Endodermal cell (in vitro differentiated cells): ENCODE measurements around the gene PELI2. TPM values are rescaled to one million over a fixed set of nuclear protein-coding genes. Genes with fewer than 3 reads are reported as not detected.

Source experiments
- DNase-seq: peaks from one replicate; pipeline ENCODE4 v3.0.0-alpha.2; 2017
- H3K27ac ChIP-seq: 2 replicates; pipeline ENCODE4 v1.5.1; 2013; ENCODE audit warnings: mild to moderate bottlenecking, low read depth, low read length, moderate library complexity
- H3K27me3 ChIP-seq: 2 replicates; pipeline ENCODE4 v1.6.1; 2013; ENCODE audit warnings: mild to moderate bottlenecking, low read length, moderate library complexity; ENCODE audit not compliant: insufficient read depth, control insufficient read depth, poor library complexity, severe bottlenecking
- H3K36me3 ChIP-seq: 2 replicates; pipeline ENCODE4 v1.7.0; 2013; ENCODE audit warnings: mild to moderate bottlenecking, low read length, moderate library complexity; ENCODE audit not compliant: control insufficient read depth, insufficient read depth
- H3K4me1 ChIP-seq: one replicate; pipeline ENCODE4 v1.7.0; 2013; ENCODE audit warnings: low read length; ENCODE audit not compliant: control insufficient read depth, insufficient read depth
- H3K4me3 ChIP-seq: 2 replicates; pipeline ENCODE4 v1.5.1; 2013; ENCODE audit warnings: mild to moderate bottlenecking, low read length, moderate library complexity
- H3K9ac ChIP-seq: 2 replicates; pipeline ENCODE4 v1.6.1; 2013; ENCODE audit warnings: mild to moderate bottlenecking, low read length, moderate library complexity; ENCODE audit not compliant: poor library complexity, severe bottlenecking; ENCODE audit errors: extremely low read depth
- H3K9me3 ChIP-seq: 2 replicates; pipeline ENCODE4 v1.6.1; 2013; ENCODE audit warnings: mild to moderate bottlenecking, low read length, moderate library complexity; ENCODE audit not compliant: control insufficient read depth
- H3K27ac Mint-ChIP-seq: 2 replicates; pipeline ENCODE4 v1.8.0; 2020; ENCODE audit warnings: mixed read lengths
- H3K27me3 Mint-ChIP-seq: 2 replicates; pipeline ENCODE4 v1.8.0; 2021; ENCODE audit warnings: mild to moderate bottlenecking, mixed read lengths; ENCODE audit not compliant: insufficient read depth
- H3K36me3 Mint-ChIP-seq: 2 replicates; pipeline ENCODE4 v1.8.0; 2020; ENCODE audit warnings: low read depth, mixed read lengths
- H3K4me1 Mint-ChIP-seq: 2 replicates; pipeline ENCODE4 v1.8.0; 2020; ENCODE audit warnings: mixed read lengths
- H3K4me3 Mint-ChIP-seq: 2 replicates; pipeline ENCODE4 v1.8.0; 2020; ENCODE audit warnings: mild to moderate bottlenecking, moderate library complexity, mixed read lengths
- H3K9me3 Mint-ChIP-seq: 2 replicates; pipeline ENCODE4 v1.8.0; 2020; ENCODE audit warnings: mild to moderate bottlenecking, mixed read lengths
- WGBS, 2 experiments: methylation state at CpG; one replicate each; pipeline versions ENCODE4 v1.1.5 to v1.1.7; 2013; ENCODE audit warnings: missing lambda C conversion rate in 2 of 2, mixed read lengths in 1 of 2; ENCODE audit not compliant: insufficient coverage in 1 of 2, insufficient read length in 1 of 2; 5-methylcytosine and 5-hydroxymethylcytosine counted together
- total RNA-seq, 2 donors: library from RNA; stranded (reverse); fragmentation: NEBNext Ultra II Directional in 1 of 2; extraction: Animal tissue kit (Norgen Biotek cat#: 25700) in 1 of 2; gene quantifications; 2 replicates in 1 of 2; 3 replicates in 1 of 2; pipeline ENCODE4 v1.2.1, GENCODE V29; 2021
- TF ChIP-seq, protein P1 (sequence below): fragments of 200-600 bp; sonication (generic); conservative IDR thresholded peaks from 2 replicates; pipeline ENCODE4 v1.5.0; 2021; ENCODE audit warnings: antibody characterized with exemption, mild to moderate bottlenecking

The PELI2 gene
- total RNA-seq, 2 donors from 2014 or later: 5.9 to 8.1 TPM

GRCh38 chr14:56205881-56206280 lies 87.7 kb downstream of the PELI2 start:
- Histone ChIP-seq H3K4me3 (no peak overlapping the region), H3K9me3 (peaks cover 6% of the 10 kb centered on the region), H3K27me3 (no peaks in the 10 kb centered on the region), H3K4me1 (no peaks in the 10 kb centered on the region), H3K27ac (no peak overlapping the region), H3K9ac (no peak overlapping the region), H3K36me3 (no peaks in the 10 kb centered on the region)
- TF ChIP-seq, protein P1, sequence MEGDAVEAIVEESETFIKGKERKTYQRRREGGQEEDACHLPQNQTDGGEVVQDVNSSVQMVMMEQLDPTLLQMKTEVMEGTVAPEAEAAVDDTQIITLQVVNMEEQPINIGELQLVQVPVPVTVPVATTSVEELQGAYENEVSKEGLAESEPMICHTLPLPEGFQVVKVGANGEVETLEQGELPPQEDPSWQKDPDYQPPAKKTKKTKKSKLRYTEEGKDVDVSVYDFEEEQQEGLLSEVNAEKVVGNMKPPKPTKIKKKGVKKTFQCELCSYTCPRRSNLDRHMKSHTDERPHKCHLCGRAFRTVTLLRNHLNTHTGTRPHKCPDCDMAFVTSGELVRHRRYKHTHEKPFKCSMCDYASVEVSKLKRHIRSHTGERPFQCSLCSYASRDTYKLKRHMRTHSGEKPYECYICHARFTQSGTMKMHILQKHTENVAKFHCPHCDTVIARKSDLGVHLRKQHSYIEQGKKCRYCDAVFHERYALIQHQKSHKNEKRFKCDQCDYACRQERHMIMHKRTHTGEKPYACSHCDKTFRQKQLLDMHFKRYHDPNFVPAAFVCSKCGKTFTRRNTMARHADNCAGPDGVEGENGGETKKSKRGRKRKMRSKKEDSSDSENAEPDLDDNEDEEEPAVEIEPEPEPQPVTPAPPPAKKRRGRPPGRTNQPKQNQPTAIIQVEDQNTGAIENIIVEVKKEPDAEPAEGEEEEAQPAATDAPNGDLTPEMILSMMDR: no peak
- no peak overlapping the region for H3K4me3 Mint-ChIP-seq
- DNase-seq: no peak
- no peaks in the 10 kb centered on the region for H3K9me3 Mint-ChIP-seq
- no peaks in the 10 kb centered on the region for H3K4me1 Mint-ChIP-seq
- H3K27ac Mint-ChIP-seq: no peak overlapping the region
- no peaks in the 10 kb centered on the region for H3K27me3 Mint-ChIP-seq
- H3K36me3 Mint-ChIP-seq: no peaks in the 10 kb centered on the region
- 85 to 94% methylated on average over 2 of the region's 2 CpGs for WGBS, 2 experiments

GRCh38 chr14:56206596-56206995 lies 88.4 kb downstream of the PELI2 start:
- H3K9ac ChIP-seq: no peak overlapping the region
- no peaks in the 10 kb centered on the region for H3K4me1 Mint-ChIP-seq
- H3K27ac ChIP-seq: no peak overlapping the region
- 82% methylated on average over 2 of the region's 2 CpGs; no CpG with 5 or more reads in 1 of the 2 experiments for WGBS, 2 experiments
- H3K9me3 Mint-ChIP-seq: no peaks in the 10 kb centered on the region
- H3K4me1 ChIP-seq: no peaks in the 10 kb centered on the region
- H3K27me3 Mint-ChIP-seq: no peaks in the 10 kb centered on the region
- no peaks in the 10 kb centered on the region for H3K36me3 ChIP-seq
- H3K9me3 ChIP-seq: no peaks in the 10 kb centered on the region
- TF ChIP-seq, protein P1: no peak
- H3K36me3 Mint-ChIP-seq: no peaks in the 10 kb centered on the region
- no peak overlapping the region for H3K4me3 Mint-ChIP-seq
- no peak for DNase-seq
- no peak overlapping the region for H3K4me3 ChIP-seq
- H3K27ac Mint-ChIP-seq: no peak overlapping the region
- H3K27me3 ChIP-seq: no peaks in the 10 kb centered on the region

GRCh38 chr14:56207626-56208292 lies 89.5 kb downstream of the PELI2 start:
- Histone ChIP-seq H3K36me3 (no peaks in the 10 kb centered on the region), H3K9me3 (no peaks in the 10 kb centered on the region), H3K9ac (no peak overlapping the region), H3K4me1 (no peaks in the 10 kb centered on the region), H3K4me3 (no peak overlapping the region), H3K27me3 (no peaks in the 10 kb centered on the region), H3K27ac (no peak overlapping the region)
- Mint-ChIP-seq H3K27me3 (no peaks in the 10 kb centered on the region), H3K36me3 (no peaks in the 10 kb centered on the region), H3K4me3 (no peak overlapping the region), H3K9me3 (no peaks in the 10 kb centered on the region), H3K27ac (no peak overlapping the region), H3K4me1 (no peaks in the 10 kb centered on the region)
- DNase-seq: no peak
- TF ChIP-seq, protein P1: peak; percentile 32
- WGBS, 2 experiments: 91 to 97% methylated on average over 3 of the region's 3 CpGs
